Measurements from ENCODE around the gene PARL. TPM values are rescaled to one million over a fixed set of nuclear protein-coding genes. Genes with fewer than 3 reads are reported as not detected.

Gene PARL
- total and polyA plus RNA-seq, 12 donors = 29.4 to 119 (median 55.6) TPM

- H3K36me3 ChIP-seq (replicated peaks in 1 of 2) = peaks cover 0 to 10% of the 10 kb centered on the region in 2 donors
- TF ChIP-seq, protein P1, sequence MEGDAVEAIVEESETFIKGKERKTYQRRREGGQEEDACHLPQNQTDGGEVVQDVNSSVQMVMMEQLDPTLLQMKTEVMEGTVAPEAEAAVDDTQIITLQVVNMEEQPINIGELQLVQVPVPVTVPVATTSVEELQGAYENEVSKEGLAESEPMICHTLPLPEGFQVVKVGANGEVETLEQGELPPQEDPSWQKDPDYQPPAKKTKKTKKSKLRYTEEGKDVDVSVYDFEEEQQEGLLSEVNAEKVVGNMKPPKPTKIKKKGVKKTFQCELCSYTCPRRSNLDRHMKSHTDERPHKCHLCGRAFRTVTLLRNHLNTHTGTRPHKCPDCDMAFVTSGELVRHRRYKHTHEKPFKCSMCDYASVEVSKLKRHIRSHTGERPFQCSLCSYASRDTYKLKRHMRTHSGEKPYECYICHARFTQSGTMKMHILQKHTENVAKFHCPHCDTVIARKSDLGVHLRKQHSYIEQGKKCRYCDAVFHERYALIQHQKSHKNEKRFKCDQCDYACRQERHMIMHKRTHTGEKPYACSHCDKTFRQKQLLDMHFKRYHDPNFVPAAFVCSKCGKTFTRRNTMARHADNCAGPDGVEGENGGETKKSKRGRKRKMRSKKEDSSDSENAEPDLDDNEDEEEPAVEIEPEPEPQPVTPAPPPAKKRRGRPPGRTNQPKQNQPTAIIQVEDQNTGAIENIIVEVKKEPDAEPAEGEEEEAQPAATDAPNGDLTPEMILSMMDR (IDR thresholded peaks at IDR 0.05) = no peak
- TF ChIP-seq POLR2A (IDR thresholded peaks at IDR 0.05) = no peak
- no peak overlapping the region for H3K4me3 ChIP-seq
- intact Hi-C loops (cut with DNase I) = no loop called here
- no peak for DNase-seq
- WGBS, 4 donors = 81 to 97% (median 95%) methylated on average over 4 of the region's 4 CpGs
- H3K9me3 ChIP-seq (replicated peaks in 1 of 3) = no peaks in the 10 kb centered on the region
- no peak overlapping the region for H3K27ac ChIP-seq
- H3K4me1 ChIP-seq (replicated peaks in 1 of 2) = no peaks in the 10 kb centered on the region
- no peaks in the 10 kb centered on the region for H3K27me3 ChIP-seq
These were observed 33.1 kb upstream of the PARL start for GRCh38 chr3:183917776-183918175.

- intact Hi-C loops (cut with DNase I) = no loop called here
- Histone ChIP-seq H3K36me3 (replicated peaks in 1 of 2) (peaks cover 0 to under 1% of the 10 kb centered on the region in 2 donors), H3K4me1 (replicated peaks in 1 of 2) (no peaks in the 10 kb centered on the region), H3K9me3 (replicated peaks in 1 of 3) (no peaks in the 10 kb centered on the region), H3K27ac (no peak overlapping the region), H3K4me3 (no peak overlapping the region), H3K27me3 (no peaks in the 10 kb centered on the region)
- DNase-seq = no peak
- 77 to 94% (median 92%) methylated on average over 5 of the region's 5 CpGs for WGBS, 4 donors
- TF ChIP-seq, protein P1 (IDR thresholded peaks at IDR 0.05) = no peak
- TF ChIP-seq POLR2A (IDR thresholded peaks at IDR 0.05) = no peak
These were observed 30.2 kb upstream of the PARL start for GRCh38 chr3:183914856-183915255.

GRCh38 chr3:183913580-183913920, 28.9 kb upstream of the PARL start:
- Histone ChIP-seq H3K4me3 (no peak overlapping the region), H3K4me1 (replicated peaks in 1 of 2) (no peaks in the 10 kb centered on the region), H3K27me3 (no peaks in the 10 kb centered on the region), H3K27ac (no peak overlapping the region), H3K36me3 (replicated peaks in 1 of 2) (no peaks in the 10 kb centered on the region), H3K9me3 (replicated peaks in 1 of 3) (no peaks in the 10 kb centered on the region)
- TF ChIP-seq, protein P1 (IDR thresholded peaks at IDR 0.05) = no peak
- no peak for TF ChIP-seq POLR2A (IDR thresholded peaks at IDR 0.05)
- intact Hi-C loops (cut with DNase I) = no loop called here
- no peak for DNase-seq
- 72 to 96% (median 90%) methylated on average over 3 to 9 of the region's 9 CpGs for WGBS, 4 donors

GRCh38 chr3:183912895-183913579, 28.4 kb upstream of the PARL start:
- H3K4me3 ChIP-seq = no peak overlapping the region
- no peaks in the 10 kb centered on the region for H3K4me1 ChIP-seq (replicated peaks in 1 of 2)
- no peaks in the 10 kb centered on the region for H3K27me3 ChIP-seq
- no peak overlapping the region for H3K27ac ChIP-seq
- WGBS, 4 donors = 83 to 93% (median 86%) methylated on average over 10 of the region's 10 CpGs
- intact Hi-C loops (cut with DNase I) = no loop called here
- no peak for TF ChIP-seq POLR2A (IDR thresholded peaks at IDR 0.05)
- TF ChIP-seq, protein P1 (IDR thresholded peaks at IDR 0.05) = no peak
- DNase-seq = peak in 2 of 7 donors; percentile 4 to 16
- no peaks in the 10 kb centered on the region for H3K36me3 ChIP-seq (replicated peaks in 1 of 2)
- no peaks in the 10 kb centered on the region for H3K9me3 ChIP-seq (replicated peaks in 1 of 3)
